SK-N-MC (cell line): Measurements from ENCODE around the gene TPPP2.
A peak's percentile ranks its signal among the peaks of the same experiment; 100 is the strongest.
"Not testable (repeated sequence)": the region's sequence is repeated elsewhere in the genome, so short reads cannot be mapped to it uniquely, and the experiment has no call there.

Experiments
- DNase-seq: peaks from one replicate; pipeline ENCODE4 v3.0.0-alpha.2; 2011; ENCODE audit warnings: low read depth, low spot score
- H3K27ac ChIP-seq: fragments of 200-600 bp; sonication (generic); 2 replicates; pipeline ENCODE4 v1.5.1; 2016; ENCODE audit warnings: mixed run types
- H3K36me3 ChIP-seq: fragments of 200-600 bp; sonication (generic); 2 replicates; pipeline ENCODE4 v1.6.1; 2017; ENCODE audit warnings: antibody characterized with exemption, low read length, mixed read lengths; ENCODE audit not compliant: insufficient read depth
- H3K4me3 ChIP-seq: fragments of 200-600 bp; sonication (generic); 2 replicates; pipeline ENCODE4 v1.5.1; 2016
- H3K9ac ChIP-seq: fragments of 200-600 bp; sonication (generic); 2 replicates; pipeline ENCODE4 v1.8.0; 2017; ENCODE audit warnings: mixed run types, mixed read lengths; ENCODE audit not compliant: insufficient read length
- H3K9me3 ChIP-seq: fragments of 200-600 bp; sonication (generic); 2 replicates; pipeline ENCODE4 v1.6.1; 2017; ENCODE audit warnings: low read depth, mild to moderate bottlenecking, antibody characterized with exemption, low read length, moderate library complexity, mixed read lengths
- EZH2 ChIP-seq: fragments of 200-600 bp; sonication (generic); IDR thresholded peaks from one replicate; pipeline ENCODE4 v1.6.1; 2017; ENCODE audit warnings: antibody characterized with exemption
- FOXP2 ChIP-seq: optimal IDR thresholded peaks from 2 replicates; pipeline ENCODE3; 2011; ENCODE audit warnings: mild to moderate bottlenecking, moderate library complexity; ENCODE audit not compliant: insufficient read depth; ENCODE audit errors: extremely low read length, control extremely low read depth
- POLR2AphosphoS5 ChIP-seq: IDR thresholded peaks from 2 replicates; pipeline ENCODE4 v1.6.1; 2012; ENCODE audit warnings: mild to moderate bottlenecking, low read depth, low read length, borderline replicate concordance

TPPP2 gene

GRCh38 chr14:20996521-20996920 is 33.5 kb upstream of the TPPP2 start:
- Histone ChIP-seq H3K9ac (no peak overlapping the region), H3K27ac (no peak overlapping the region), H3K36me3 (peaks cover 51% of the 10 kb centered on the region), H3K4me3 (no peak overlapping the region), H3K9me3 (no peaks in the 10 kb centered on the region)
- TF ChIP-seq POLR2AphosphoS5: no peak
- TF ChIP-seq EZH2: no peak
- DNase-seq: no peak

- peaks cover 46% of the 10 kb centered on the region for H3K36me3 ChIP-seq
- H3K9me3 ChIP-seq: no peaks in the 10 kb centered on the region
- no peak overlapping the region for H3K27ac ChIP-seq
- TF ChIP-seq FOXP2 (no peak), EZH2 (no peak), POLR2AphosphoS5 (no peak)
- H3K9ac ChIP-seq: no peak overlapping the region
- no peak overlapping the region for H3K4me3 ChIP-seq
- no peak for DNase-seq
Observed at GRCh38 chr14:20997115-20997514, 32.9 kb upstream of the TPPP2 start.

- H3K36me3 ChIP-seq: peaks cover 41% of the 10 kb centered on the region
- no peak overlapping the region for H3K4me3 ChIP-seq
- H3K27ac ChIP-seq: no peak overlapping the region
- TF ChIP-seq EZH2: no peak
- TF ChIP-seq POLR2AphosphoS5: no peak
- no peak for TF ChIP-seq FOXP2
- no peaks in the 10 kb centered on the region for H3K9me3 ChIP-seq
- DNase-seq: no peak
- no peak overlapping the region for H3K9ac ChIP-seq
Observed at GRCh38 chr14:20997564-20997963, 32.5 kb upstream of the TPPP2 start.

- Histone ChIP-seq H3K9me3 (no peaks in the 10 kb centered on the region), H3K36me3 (peaks cover 36% of the 10 kb centered on the region), H3K4me3 (no peak overlapping the region), H3K9ac (no peak overlapping the region), H3K27ac (peak overlapping the region; percentile 52; the same call in 1 of the 2 replicates)
- no peak for DNase-seq
- no peak for TF ChIP-seq POLR2AphosphoS5
- TF ChIP-seq FOXP2: no peak
- no peak for TF ChIP-seq EZH2
Observed at GRCh38 chr14:20998139-20998538, 31.9 kb upstream of the TPPP2 start.

- DNase-seq: no peak
Observed at GRCh38 chr14:20998674-20999366, 31.2 kb upstream of the TPPP2 start, which contains the start of gene SLC39A2. TSS of gene SLC39A2 (plus strand) at chr14:20999293. CDS start at chr14:20999447, 154 bp downstream.

GRCh38 chr14:20999591-20999990 is 30.4 kb upstream of the TPPP2 start:
- no peak overlapping the region for H3K4me3 ChIP-seq
- no peak overlapping the region for H3K27ac ChIP-seq
- peaks cover 23% of the 10 kb centered on the region for H3K36me3 ChIP-seq
- H3K9me3 ChIP-seq: no peaks in the 10 kb centered on the region
- TF ChIP-seq EZH2: no peak
- TF ChIP-seq POLR2AphosphoS5: no peak
- no peak overlapping the region for H3K9ac ChIP-seq
- no peak for DNase-seq

More at GRCh38 chr14:20998674-20999366, 31.2 kb upstream of the TPPP2 start, which contains the start of gene SLC39A2:
- peak within 1 kb of the TSS; percentile 32 for H3K4me3 ChIP-seq
- no peak for TF ChIP-seq FOXP2
- no peak for TF ChIP-seq POLR2AphosphoS5
- no peak for TF ChIP-seq EZH2
- no peak within 1 kb of the TSS for H3K9ac ChIP-seq
- H3K27ac ChIP-seq: peak within 1 kb of the TSS; percentile 52; the same call in 1 of the 2 replicates
- H3K9me3 ChIP-seq: no peaks in the 10 kb centered on the region
- peaks cover 31% of the 10 kb centered on the region for H3K36me3 ChIP-seq

GRCh38 chr14:21001218-21001617 is 28.8 kb upstream of the TPPP2 start:
- no peak for TF ChIP-seq POLR2AphosphoS5
- no peak for TF ChIP-seq FOXP2
- no peak for TF ChIP-seq EZH2
- Histone ChIP-seq H3K9me3 (no peaks in the 10 kb centered on the region), H3K36me3 (peaks cover 7% of the 10 kb centered on the region), H3K9ac (no peak overlapping the region), H3K4me3 (no peak overlapping the region), H3K27ac (no peak overlapping the region)
- no peak for DNase-seq

- no peaks in the 10 kb centered on the region for H3K9me3 ChIP-seq
- H3K4me3 ChIP-seq: no peak overlapping the region
- TF ChIP-seq POLR2AphosphoS5: no peak
- TF ChIP-seq FOXP2: no peak
- no peak for TF ChIP-seq EZH2
- H3K27ac ChIP-seq: no peak overlapping the region
- H3K36me3 ChIP-seq: no peaks in the 10 kb centered on the region
- no peak overlapping the region for H3K9ac ChIP-seq
- no peak for DNase-seq
Observed at GRCh38 chr14:21003788-21004346, 26.1 kb upstream of the TPPP2 start.

GRCh38 chr14:21009721-21010120 is 20.3 kb upstream of the TPPP2 start:
- not testable (repeated sequence) for H3K27ac ChIP-seq, H3K36me3 ChIP-seq, H3K9me3 ChIP-seq, DNase-seq, H3K4me3 ChIP-seq, H3K9ac ChIP-seq
